Lung (tissue), 12 donors: ENCODE results near the gene ACER1. TPM values are rescaled to one million over a fixed set of nuclear protein-coding genes. Genes with fewer than 3 reads are reported as not detected.

Experiments
- ATAC-seq: fragments of 200-7000 bp; cut with Tn5 transposase; one replicate; pipeline ENCODE4 v1.9.1; 2020; ENCODE audit warnings: moderate number of reproducible peaks; ENCODE audit not compliant: insufficient read depth, low FRiP score
- DNase-seq, 3 donors: peaks; one replicate each; pipeline ENCODE4 v3.0.0-alpha.2; 2013 to 2017
- H3K27ac ChIP-seq, 2 donors: one replicate each; pipeline ENCODE4 v1.5.1; 2013; ENCODE audit warnings: mild to moderate bottlenecking in 2 of 2, moderate library complexity in 2 of 2, control low read depth in 1 of 2, inconsistent platforms in 1 of 2, low read depth in 1 of 2, low read length in 1 of 2
- H3K27me3 ChIP-seq, 3 donors: one replicate each; pipeline ENCODE4 v1.5.1; 2013; ENCODE audit warnings: low read length in 2 of 3; ENCODE audit not compliant: control insufficient read depth in 3 of 3, insufficient read depth in 3 of 3
- H3K36me3 ChIP-seq, 4 donors: one replicate each; pipeline ENCODE4 v1.5.1; 2013; ENCODE audit warnings: low read length in 4 of 4, mild to moderate bottlenecking in 1 of 4, moderate library complexity in 1 of 4; ENCODE audit not compliant: control insufficient read depth in 4 of 4, insufficient read depth in 4 of 4
- H3K4me1 ChIP-seq, 5 donors: one replicate each; pipeline ENCODE4 v1.5.1; 2013; ENCODE audit warnings: low read length in 5 of 5, mild to moderate bottlenecking in 2 of 5, moderate library complexity in 1 of 5; ENCODE audit not compliant: control insufficient read depth in 5 of 5, insufficient read depth in 5 of 5
- H3K4me3 ChIP-seq: one replicate; pipeline ENCODE4 v1.5.1; 2013; ENCODE audit warnings: mild to moderate bottlenecking, control low read depth, moderate library complexity
- H3K9ac ChIP-seq, 2 donors: one replicate each; pipeline ENCODE4 v1.5.1; 2013; ENCODE audit warnings: low read length in 2 of 2, control low read depth in 1 of 2; ENCODE audit not compliant: insufficient read depth in 1 of 2
- H3K9me3 ChIP-seq, 4 donors: one replicate each; pipeline ENCODE4 v1.5.1; 2013; ENCODE audit warnings: low read length in 3 of 4, mild to moderate bottlenecking in 1 of 4, moderate library complexity in 1 of 4; ENCODE audit not compliant: control insufficient read depth in 4 of 4, insufficient read depth in 3 of 4
- CTCF ChIP-seq: IDR thresholded peaks from 2 replicates; pipeline ENCODE4 v1.5.1; 2012; ENCODE audit warnings: mild to moderate bottlenecking; ENCODE audit errors: control extremely low read depth, extremely low read depth
- WGBS, 2 donors: extraction: QIAGEN DNeasy Blood & Tissue Kit; methylation state at CpG; one replicate each; pipeline ENCODE4 v1.1.7; 2013; 5-methylcytosine and 5-hydroxymethylcytosine counted together
- polyA plus RNA-seq, 2 donors: library from polyadenylated mRNA; stranded (reverse); fragments of 200-250 nt; gene quantifications; one replicate each; pipeline ENCODE4 v1.2.1, GENCODE V29; 2013
- total RNA-seq, 2 donors: library from RNA; depleted of rRNA in 1 of 2; stranded (reverse); fragments of >200 nt in 1 of 2; gene quantifications; one replicate each; pipeline ENCODE4 v1.2.1, GENCODE V29; 2014 to 2021
- donor health status: control.
- donor health status: control.
- donor health status: Bipolar disorder and iron deficiency.
- donor health status: healthy.
- donor health status: DM: yes; HTN: yes; CAD: no.

ACER1 gene
- total and polyA plus RNA-seq, 4 donors = 0.06 TPM; not detected in 3

- no peak for DNase-seq
- Histone ChIP-seq H3K36me3 (peaks cover 6 to 45% (median 28%) of the 10 kb centered on the region in 4 donors), H3K9me3 (peaks cover 0 to 1% (median 0%) of the 10 kb centered on the region in 4 donors), H3K9ac (no peak overlapping the region), H3K27ac (peak overlapping the region in 1 of 2 donors; percentile 42), H3K4me1 (peaks cover 0 to 21% (median 2%) of the 10 kb centered on the region in 5 donors), H3K4me3 (no peak overlapping the region), H3K27me3 (no peaks in the 10 kb centered on the region)
- ATAC-seq = no peak
- WGBS, 2 donors = 75 to 80% methylated on average over 12 of the region's 12 CpGs
- TF ChIP-seq CTCF = no peak
Measured at GRCh38 chr19:6263306-6263705, 70.1 kb downstream of the ACER1 start.

- DNase-seq = no peak
- Histone ChIP-seq H3K4me3 (no peak overlapping the region), H3K9me3 (peaks cover 0 to 1% (median 0%) of the 10 kb centered on the region in 4 donors), H3K9ac (no peak overlapping the region), H3K27ac (no peak overlapping the region), H3K4me1 (peaks cover 0 to 20% (median 5%) of the 10 kb centered on the region in 5 donors), H3K36me3 (peaks cover 6 to 42% (median 31%) of the 10 kb centered on the region in 4 donors), H3K27me3 (no peaks in the 10 kb centered on the region)
- no peak for ATAC-seq
- TF ChIP-seq CTCF = no peak
- WGBS, 2 donors = 94 to 97% methylated on average over 11 of the region's 11 CpGs
Measured at GRCh38 chr19:6262519-6262918, 70.9 kb downstream of the ACER1 start.

GRCh38 chr19:6261883-6262282 lies 71.5 kb downstream of the ACER1 start:
- TF ChIP-seq CTCF = no peak
- WGBS, 2 donors = 67 to 84% methylated on average over 15 of the region's 15 CpGs
- DNase-seq = no peak
- no peak overlapping the region for H3K9ac ChIP-seq
- ATAC-seq = no peak
- no peaks in the 10 kb centered on the region for H3K27me3 ChIP-seq
- no peak overlapping the region for H3K4me3 ChIP-seq
- H3K27ac ChIP-seq = peak overlapping the region in 1 of 2 donors; percentile 28
- H3K36me3 ChIP-seq = peaks cover 6 to 41% (median 31%) of the 10 kb centered on the region in 4 donors
- H3K9me3 ChIP-seq = no peaks in the 10 kb centered on the region
- H3K4me1 ChIP-seq = peaks cover 0 to 20% (median 5%) of the 10 kb centered on the region in 5 donors
